Measurements from ENCODE around the gene CDH23.

- TF ChIP-seq ZNF274 (IDR thresholded peaks at IDR 0.05; ENCODE audit: low read depth, low read length): no peak
- no peak for TF ChIP-seq SUZ12 (IDR thresholded peaks at IDR 0.05; ENCODE audit: extremely low read depth, insufficient read depth, insufficient read length)
- TF ChIP-seq YY1 (IDR thresholded peaks at IDR 0.05; ENCODE audit: insufficient read depth, insufficient read length): no peak
These were observed 299.1 kb downstream of the CDH23 start for GRCh38 chr10:71695502-71696476.

Measured in NT2/D1 (cell line).